T-cell (primary cell): Measurements from ENCODE around the gene AGR3. TPM values are rescaled to one million over a fixed set of nuclear protein-coding genes. Genes with fewer than 3 reads are reported as not detected.

Experiments
- ATAC-seq, 4 experiments: fragments of 200-7000 bp in 3 of 4; fragments of 150-1000 bp in 1 of 4; cut with Tn5 transposase; replicated peaks in 1 of 4; 1 replicate in 3 of 4; 2 replicates in 1 of 4; pipeline ENCODE4 v1.10.0; 2021; ENCODE audit warnings: moderate library complexity in 3 of 4, mild to moderate bottlenecking in 2 of 4, moderate number of reproducible peaks in 1 of 4
- CTCF ChIA-PET, 2 donors: fragments of 300-600 bp; sonication (Branson Sonifier 250); formaldehyde crosslinking; loops; one replicate each; lab custom pipeline; 2022; ENCODE audit warnings: antibody characterized with exemption in 2 of 2; lab: Charles Lee
- POLR2A ChIA-PET, 2 donors: fragments of 300-600 bp; sonication (Branson Sonifier 250); formaldehyde crosslinking; loops; one replicate each; lab custom pipeline; 2022; ENCODE audit warnings: antibody characterized with exemption in 2 of 2; lab: Charles Lee
- DNase-seq, 35 experiments: peaks; one replicate each; pipeline versions ENCODE4 v3.0.0 to v3.0.0-alpha.2; 2013 to 2023
- H3K27ac ChIP-seq: one replicate; pipeline ENCODE4 v1.5.1; 2013; ENCODE audit warnings: low read length
- H3K27me3 ChIP-seq, 2 experiments: replicated peaks in 1 of 2; 1 replicate in 1 of 2; 2 replicates in 1 of 2; pipeline versions ENCODE4 v1.6.1 to v1.7.0; 2013; ENCODE audit warnings: low read length in 1 of 2, mixed read lengths in 1 of 2; ENCODE audit not compliant: control insufficient read depth in 2 of 2, insufficient read depth in 2 of 2; ENCODE audit errors: extremely low read depth in 1 of 2
- H3K36me3 ChIP-seq, 2 donors: 1 replicate in 1 of 2; 2 replicates in 1 of 2; pipeline versions ENCODE4 v1.6.1 to v1.7.0; 2013; ENCODE audit warnings: low read length in 1 of 2; ENCODE audit not compliant: control insufficient read depth in 2 of 2, insufficient read depth in 1 of 2; ENCODE audit errors: extremely low read depth in 1 of 2
- H3K4me1 ChIP-seq, 2 experiments: 1 replicate in 1 of 2; 2 replicates in 1 of 2; pipeline versions ENCODE4 v1.6.1 to v1.7.0; 2013; ENCODE audit warnings: low read length in 2 of 2, mixed read lengths in 1 of 2; ENCODE audit not compliant: insufficient read depth in 2 of 2, control insufficient read depth in 1 of 2; ENCODE audit errors: extremely low read depth in 1 of 2
- H3K4me3 ChIP-seq, 2 donors: 1 replicate in 1 of 2; 2 replicates in 1 of 2; pipeline versions ENCODE4 v1.5.1 to v1.7.0; 2013; ENCODE audit warnings: mild to moderate bottlenecking in 2 of 2, low read length in 1 of 2, moderate library complexity in 1 of 2; ENCODE audit not compliant: control insufficient read depth in 1 of 2; ENCODE audit errors: extremely low read depth in 1 of 2
- H3K9me3 ChIP-seq: 2 replicates; pipeline ENCODE4 v1.7.0; 2013
- H3K27ac Mint-ChIP-seq, 2 donors: one replicate each; pipeline ENCODE4 v1.8.0; 2020 to 2021; ENCODE audit warnings: mild to moderate bottlenecking in 2 of 2, mixed read lengths in 2 of 2
- H3K27me3 Mint-ChIP-seq, 2 donors: one replicate each; pipeline ENCODE4 v1.8.0; 2021 to 2022; ENCODE audit warnings: mixed read lengths in 2 of 2
- H3K36me3 Mint-ChIP-seq: one replicate; pipeline ENCODE4 v1.8.0; 2021; ENCODE audit warnings: mixed read lengths
- H3K4me1 Mint-ChIP-seq, 3 donors: one replicate each; pipeline ENCODE4 v1.8.0; 2020 to 2022; ENCODE audit warnings: mixed read lengths in 3 of 3, mild to moderate bottlenecking in 1 of 3
- H3K4me3 Mint-ChIP-seq, 3 donors: one replicate each; pipeline ENCODE4 v1.8.0; 2020 to 2022; ENCODE audit warnings: mild to moderate bottlenecking in 3 of 3, mixed read lengths in 3 of 3, moderate library complexity in 3 of 3
- H3K9me3 Mint-ChIP-seq, 3 donors: one replicate each; pipeline ENCODE4 v1.8.0; 2020 to 2022; ENCODE audit warnings: mixed read lengths in 3 of 3
- WGBS: methylation state at CpG from one replicate; pipeline ENCODE4 v1.1.5; 2013; ENCODE audit warnings: missing lambda C conversion rate; ENCODE audit not compliant: insufficient coverage; 5-methylcytosine and 5-hydroxymethylcytosine counted together
- total RNA-seq, 35 experiments: library from RNA in 6 of 35; stranded (reverse) in 6 of 35; fragments of 120-200 nt in 1 of 35; gene quantifications; one replicate each; pipeline versions ENCODE4 v1.2.1 to v1.2.4 and lab custom pipeline; 2013 to 2026

AGR3 gene
- total RNA-seq, 5 donors from 2014 or later (not counting 1 experiment from before 2014, with no cell fraction given): not detected

- H3K27ac Mint-ChIP-seq: no peak overlapping the region
- DNase-seq (no peak), ATAC-seq (no peak)
- H3K9me3 Mint-ChIP-seq: no peaks in the 10 kb centered on the region
- 67% methylated on average over 1 of the region's 3 CpGs for WGBS
- H3K27me3 ChIP-seq: peaks cover 0 to 2% of the 10 kb centered on the region in 2 experiments
- H3K36me3 Mint-ChIP-seq: no peaks in the 10 kb centered on the region
- H3K9me3 ChIP-seq: no peaks in the 10 kb centered on the region
- H3K36me3 ChIP-seq: no peaks in the 10 kb centered on the region
- H3K4me1 Mint-ChIP-seq: no peaks in the 10 kb centered on the region
- H3K4me3 Mint-ChIP-seq: no peak overlapping the region
- no peaks in the 10 kb centered on the region for H3K4me1 ChIP-seq
- CTCF ChIA-PET: interaction anchor here in 1 of 2 donors (0.6 to 0.7 kb wide), 2 partner anchors 12 to 556 kb away, joined by 3 read pairs; no protein-coding TSS in a partner anchor
- POLR2A ChIA-PET: no interaction called here
- H3K27me3 Mint-ChIP-seq: peaks cover 7 to 12% of the 10 kb centered on the region in 2 donors
- no peak overlapping the region for H3K27ac ChIP-seq
- no peak overlapping the region for H3K4me3 ChIP-seq
These were observed 68.6 kb downstream of the AGR3 start for GRCh38 chr7:16813232-16813616.

GRCh38 chr7:16812542-16813231, 69.1 kb downstream of the AGR3 start:
- WGBS: 100% methylated on average over 1 of the region's 4 CpGs
- Mint-ChIP-seq H3K36me3 (no peaks in the 10 kb centered on the region), H3K4me1 (no peaks in the 10 kb centered on the region), H3K27ac (no peak overlapping the region), H3K4me3 (no peak overlapping the region), H3K9me3 (no peaks in the 10 kb centered on the region), H3K27me3 (peaks cover 7 to 16% of the 10 kb centered on the region in 2 donors)
- H3K4me3 ChIP-seq: no peak overlapping the region
- DNase-seq (no peak), ATAC-seq (no peak)
- no peaks in the 10 kb centered on the region for H3K36me3 ChIP-seq
- ChIA-PET POLR2A (no interaction called here), CTCF (no interaction called here)
- no peaks in the 10 kb centered on the region for H3K9me3 ChIP-seq
- H3K27me3 ChIP-seq: peaks cover 0 to 2% of the 10 kb centered on the region in 2 experiments
- H3K4me1 ChIP-seq: no peaks in the 10 kb centered on the region
- no peak overlapping the region for H3K27ac ChIP-seq

GRCh38 chr7:16811551-16811950, 70.2 kb downstream of the AGR3 start:
- Mint-ChIP-seq H3K36me3 (no peaks in the 10 kb centered on the region), H3K9me3 (no peaks in the 10 kb centered on the region), H3K4me1 (no peaks in the 10 kb centered on the region), H3K27me3 (peaks cover 7 to 20% of the 10 kb centered on the region in 2 donors), H3K27ac (no peak overlapping the region), H3K4me3 (no peak overlapping the region)
- H3K4me1 ChIP-seq: no peaks in the 10 kb centered on the region
- no peak overlapping the region for H3K4me3 ChIP-seq
- ChIA-PET CTCF (no interaction called here), POLR2A (no interaction called here)
- no peaks in the 10 kb centered on the region for H3K36me3 ChIP-seq
- H3K9me3 ChIP-seq: no peaks in the 10 kb centered on the region
- H3K27me3 ChIP-seq: peaks cover 0 to 2% of the 10 kb centered on the region in 2 experiments
- no peak overlapping the region for H3K27ac ChIP-seq
- no peak for ATAC-seq
- DNase-seq: no peak
- no CpG with 5 or more reads among the region's 2 CpGs for WGBS

GRCh38 chr7:16810573-16810972, 71.2 kb downstream of the AGR3 start:
- ChIA-PET CTCF (no interaction called here), POLR2A (no interaction called here)
- no peak for DNase-seq
- ATAC-seq: no peak
- H3K36me3 ChIP-seq: no peaks in the 10 kb centered on the region
- H3K27me3 Mint-ChIP-seq: peaks cover 5 to 18% of the 10 kb centered on the region in 2 donors
- no peak overlapping the region for H3K27ac Mint-ChIP-seq
- H3K27me3 ChIP-seq: peaks cover 0 to 2% of the 10 kb centered on the region in 2 experiments
- no peaks in the 10 kb centered on the region for H3K4me1 Mint-ChIP-seq
- 62% methylated on average over 2 of the region's 5 CpGs for WGBS
- H3K36me3 Mint-ChIP-seq: no peaks in the 10 kb centered on the region
- H3K9me3 Mint-ChIP-seq: no peaks in the 10 kb centered on the region
- H3K4me3 ChIP-seq: no peak overlapping the region
- H3K27ac ChIP-seq: no peak overlapping the region
- no peaks in the 10 kb centered on the region for H3K9me3 ChIP-seq
- H3K4me1 ChIP-seq: no peaks in the 10 kb centered on the region
- H3K4me3 Mint-ChIP-seq: no peak overlapping the region

- H3K4me3 Mint-ChIP-seq: no peak overlapping the region
- ATAC-seq (no peak), DNase-seq (no peak)
- Histone ChIP-seq H3K4me1 (no peaks in the 10 kb centered on the region), H3K36me3 (no peaks in the 10 kb centered on the region), H3K27ac (no peak overlapping the region), H3K27me3 (peaks cover 0 to 1% of the 10 kb centered on the region in 2 experiments), H3K9me3 (no peaks in the 10 kb centered on the region), H3K4me3 (no peak overlapping the region)
- no peak overlapping the region for H3K27ac Mint-ChIP-seq
- ChIA-PET CTCF (no interaction called here), POLR2A (no interaction called here)
- H3K4me1 Mint-ChIP-seq: no peaks in the 10 kb centered on the region
- no peaks in the 10 kb centered on the region for H3K36me3 Mint-ChIP-seq
- H3K9me3 Mint-ChIP-seq: no peaks in the 10 kb centered on the region
- peaks cover 4 to 18% of the 10 kb centered on the region in 2 donors for H3K27me3 Mint-ChIP-seq
- 0% methylated on average over 1 of the region's 2 CpGs for WGBS
These were observed 71.7 kb downstream of the AGR3 start for GRCh38 chr7:16810112-16810511.

Other genes with a start within 250 kb of the AGR3 start
- gene ANKMY2, start 236.2 kb downstream of the AGR3 start, total RNA-seq: 10 to 100 TPM in 2 of 5 donors, 1 to 10 TPM in 3; 7.8 to 10.9 (median 10.0) TPM
- gene BZW2, start 235.8 kb downstream of the AGR3 start, total RNA-seq: 10 to 100 TPM; 22.1 to 35.1 (median 30.2) TPM
- gene TSPAN13, start 128.2 kb downstream of the AGR3 start, total RNA-seq: 1 to 10 TPM in 2 of 5 donors, under 1 TPM in 3; 0.73 to 2.0 (median 0.98) TPM
- 1 to 10 TPM in 3 of 5 donors, not detected in 2; 1.4 to 3.0 (median 2.5) TPM for gene AGR2, start 77.0 kb downstream of the AGR3 start, total RNA-seq